GM23248 (cell line): ENCODE data around the gene INTS11. TPM values are rescaled to one million over a fixed set of nuclear protein-coding genes. Genes with fewer than 3 reads are reported as not detected.

ENCODE experiments used
- DNase-seq: peaks from one replicate; pipeline ENCODE4 v3.0.0-alpha.2; 2015
- H2AFZ ChIP-seq: fragments of 200-600 bp; sonication (generic); 2 replicates; pipeline ENCODE4 v1.6.1; 2016; ENCODE audit warnings: antibody characterized with exemption
- H3F3A ChIP-seq: fragments of 200-600 bp; sonication (generic); 2 replicates; pipeline ENCODE4 v1.6.1; 2016; ENCODE audit warnings: mild to moderate bottlenecking, antibody characterized with exemption, mixed run types; ENCODE audit not compliant: insufficient read depth
- H3K27ac ChIP-seq: fragments of 200-600 bp; sonication (generic); 2 replicates; pipeline ENCODE4 v1.5.1; 2016; ENCODE audit warnings: mild to moderate bottlenecking
- H3K27me3 ChIP-seq: fragments of 200-600 bp; sonication (generic); replicated peaks from 2 replicates; pipeline ENCODE4 v1.6.1; 2016; ENCODE audit warnings: mild to moderate bottlenecking; ENCODE audit not compliant: insufficient read depth
- H3K36me3 ChIP-seq: fragments of 200-600 bp; sonication (generic); 2 replicates; pipeline ENCODE4 v1.6.1; 2016; ENCODE audit warnings: low read depth, mild to moderate bottlenecking
- H3K4me1 ChIP-seq: fragments of 200-600 bp; sonication (generic); 2 replicates; pipeline ENCODE4 v1.6.1; 2016; ENCODE audit warnings: mild to moderate bottlenecking; ENCODE audit not compliant: insufficient read depth
- H3K4me2 ChIP-seq: fragments of 200-600 bp; sonication (generic); one replicate; pipeline ENCODE4 v1.6.1; 2016; ENCODE audit warnings: mild to moderate bottlenecking; ENCODE audit not compliant: unreplicated experiment
- H3K4me3 ChIP-seq: fragments of 200-600 bp; sonication (generic); 2 replicates; pipeline ENCODE4 v1.5.1; 2016; ENCODE audit warnings: mild to moderate bottlenecking
- H3K79me2 ChIP-seq: fragments of 200-600 bp; sonication (generic); 2 replicates; pipeline ENCODE4 v1.6.1; 2016; ENCODE audit warnings: mild to moderate bottlenecking; ENCODE audit not compliant: insufficient read depth
- H3K9ac ChIP-seq: fragments of 200-600 bp; sonication (generic); 2 replicates; pipeline ENCODE4 v1.6.1; 2016; ENCODE audit warnings: mild to moderate bottlenecking
- H3K9me2 ChIP-seq: fragments of 200-600 bp; sonication (generic); 2 replicates; pipeline ENCODE4 v1.6.1; 2016; ENCODE audit warnings: mixed run types, mild to moderate bottlenecking, moderate library complexity; ENCODE audit not compliant: insufficient read depth
- H3K9me3 ChIP-seq: fragments of 200-600 bp; sonication (generic); one replicate; pipeline ENCODE4 v1.6.1; 2017; ENCODE audit warnings: low read depth
- H4K20me1 ChIP-seq: fragments of 200-600 bp; sonication (generic); 2 replicates; pipeline ENCODE4 v1.6.0; 2016; ENCODE audit not compliant: insufficient read depth
- EZH2 ChIP-seq: fragments of 200-600 bp; sonication (generic); IDR thresholded peaks from 2 replicates; pipeline ENCODE4 v1.6.1; 2018; ENCODE audit warnings: antibody characterized with exemption, mild to moderate bottlenecking; ENCODE audit not compliant: insufficient read depth, poor library complexity, severe bottlenecking
- EZH2phosphoT487 ChIP-seq: fragments of 200-600 bp; sonication (generic); IDR thresholded peaks from 2 replicates; pipeline ENCODE4 v1.6.1; 2018; ENCODE audit warnings: antibody characterized with exemption, moderate library complexity, mild to moderate bottlenecking, low read depth; ENCODE audit not compliant: insufficient read depth
- WGBS, 2 experiments: methylation state at CpG; one replicate each; pipeline ENCODE4 v1.1.6; 2015 to 2017; ENCODE audit warnings: low lambda C conversion rate in 2 of 2, low coverage in 1 of 2; ENCODE audit errors: missing lambda C conversion rate in 2 of 2; 5-methylcytosine and 5-hydroxymethylcytosine counted together
- in situ Hi-C: fragments of 300-500 bp; cut with MboI; formaldehyde crosslinking; loops from 2 replicates; pipeline ENCODE4 v1.15.0; 2020
- polyA plus RNA-seq: library from polyadenylated mRNA; unstranded; fragments of >200 nt; fragmentation: Nextera tagmentation; extraction: Ambion mirVana; gene quantifications from 2 replicates; pipeline ENCODE4 v1.2.1, GENCODE V29; 2016
- total RNA-seq: library from RNA; depleted of rRNA; stranded (reverse); fragments of >200 nt; shearing (Covaris generic); gene quantifications from 2 replicates; pipeline ENCODE4 v1.2.3, GENCODE V29; 2014

The INTS11 gene
- total and polyA plus RNA-seq, 2 experiments from 2014 or later: 70.2 to 90.0 TPM

- Histone ChIP-seq H3K9me2 (no peaks in the 10 kb centered on the region), H3K4me3 (peak overlapping the region; percentile 89), H3K79me2 (peaks cover 57% of the 10 kb centered on the region), H4K20me1 (no peaks in the 10 kb centered on the region), H3K27me3 (no peaks in the 10 kb centered on the region), H3K9me3 (no peaks in the 10 kb centered on the region), H3K4me2 (peak overlapping the region; percentile 80), H3K36me3 (no peaks in the 10 kb centered on the region), H3F3A (no peaks in the 10 kb centered on the region), H2AFZ (peak overlapping the region; percentile 51; the same call in 1 of the 2 replicates), H3K27ac (peak overlapping the region; percentile 56), H3K4me1 (peaks cover 16% of the 10 kb centered on the region), H3K9ac (peak overlapping the region; percentile 97)
- no peak for DNase-seq
- in situ Hi-C loops: no loop called here
- no peak for TF ChIP-seq EZH2
- no peak for TF ChIP-seq EZH2phosphoT487
- WGBS, 2 experiments: 61 to 64% methylated on average over 16 of the region's 16 CpGs
Observed at GRCh38 chr1:1325288-1326074, 1.0 kb upstream of the INTS11 start.

- Histone ChIP-seq H3K36me3 (peaks cover 4% of the 10 kb centered on the region; the same call in 1 of the 2 replicates), H3K27me3 (no peaks in the 10 kb centered on the region), H4K20me1 (no peaks in the 10 kb centered on the region), H3K79me2 (peaks cover 71% of the 10 kb centered on the region), H3F3A (peaks cover 3% of the 10 kb centered on the region; the same call in 1 of the 2 replicates), H3K4me1 (peaks cover 14% of the 10 kb centered on the region), H3K9ac (peak overlapping the region; percentile 97), H3K27ac (peak overlapping the region; percentile 72), H3K4me3 (peak overlapping the region; percentile 89), H2AFZ (no peak overlapping the region), H3K9me3 (no peaks in the 10 kb centered on the region), H3K9me2 (no peaks in the 10 kb centered on the region), H3K4me2 (peak overlapping the region; percentile 55)
- TF ChIP-seq EZH2phosphoT487 (no peak), EZH2 (no peak)
- 0 to 2% methylated on average over 14 to 38 of the region's 41 CpGs for WGBS, 2 experiments
- no peak for DNase-seq
- in situ Hi-C loops: no loop called here
Observed at GRCh38 chr1:1324084-1324523, 356 bp downstream of the INTS11 start.

GRCh38 chr1:1322952-1323351 lies 1.5 kb downstream of the INTS11 start:
- Histone ChIP-seq H3K4me1 (peaks cover 22% of the 10 kb centered on the region), H2AFZ (no peak overlapping the region), H3K79me2 (peaks cover 78% of the 10 kb centered on the region), H3F3A (peaks cover 13% of the 10 kb centered on the region), H3K27me3 (no peaks in the 10 kb centered on the region), H3K4me3 (peak overlapping the region; percentile 58; the same call in 1 of the 2 replicates), H4K20me1 (no peaks in the 10 kb centered on the region), H3K36me3 (peaks cover 4% of the 10 kb centered on the region; the same call in 1 of the 2 replicates), H3K9me3 (no peaks in the 10 kb centered on the region), H3K9ac (peak overlapping the region; percentile 44; the same call in 1 of the 2 replicates), H3K27ac (no peak overlapping the region), H3K9me2 (no peaks in the 10 kb centered on the region), H3K4me2 (no peak overlapping the region)
- 79 to 83% methylated on average over 8 to 10 of the region's 10 CpGs for WGBS, 2 experiments
- DNase-seq: no peak
- TF ChIP-seq EZH2phosphoT487 (no peak), EZH2 (no peak)
- in situ Hi-C loops: no loop called here

- no peak overlapping the region for H2AFZ ChIP-seq
- H3K27me3 ChIP-seq: no peaks in the 10 kb centered on the region
- DNase-seq: no peak
- H3K9me3 ChIP-seq: no peaks in the 10 kb centered on the region
- H3K4me3 ChIP-seq: no peak overlapping the region
- peaks cover 83% of the 10 kb centered on the region for H3K79me2 ChIP-seq
- in situ Hi-C loops: no loop called here
- H4K20me1 ChIP-seq: no peaks in the 10 kb centered on the region
- H3K4me1 ChIP-seq: peaks cover 26% of the 10 kb centered on the region
- H3K9me2 ChIP-seq: no peaks in the 10 kb centered on the region
- no peak overlapping the region for H3K27ac ChIP-seq
- peaks cover 18% of the 10 kb centered on the region for H3F3A ChIP-seq
- no peak overlapping the region for H3K4me2 ChIP-seq
- 63 to 75% methylated on average over 4 to 14 of the region's 14 CpGs for WGBS, 2 experiments
- peaks cover 4% of the 10 kb centered on the region; the same call in 1 of the 2 replicates for H3K36me3 ChIP-seq
- TF ChIP-seq EZH2 (no peak), EZH2phosphoT487 (no peak)
- H3K9ac ChIP-seq: no peak overlapping the region
Observed at GRCh38 chr1:1322418-1322817, 2.0 kb downstream of the INTS11 start.
